ENCODE measurements around the gene WDR7. TPM values are rescaled to one million over a fixed set of nuclear protein-coding genes. Genes with fewer than 3 reads are reported as not detected.

The WDR7 gene
- total RNA-seq, 4 donors from 2014 or later = 19.3 to 51.4 (median 28.8) TPM

DNA sequence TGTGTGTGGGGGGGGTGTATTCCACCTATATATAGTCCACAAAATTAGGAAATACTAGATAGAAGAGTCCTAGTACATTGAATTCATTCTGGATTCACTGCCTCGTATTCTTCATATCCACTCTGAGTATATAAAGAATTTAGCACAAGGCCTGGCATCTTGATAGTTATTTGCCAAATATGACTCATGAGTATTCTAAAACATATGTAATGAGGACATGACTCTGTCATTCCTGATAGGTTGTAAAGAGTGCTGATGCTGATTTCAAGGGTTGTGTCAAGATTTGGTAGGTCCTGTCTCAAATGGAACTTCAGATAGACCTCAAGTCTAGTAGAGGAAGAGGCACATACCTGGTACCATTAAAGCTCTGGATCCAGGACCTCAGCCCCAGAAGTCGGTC is 322.3 kb downstream of the WDR7 start:
- Histone ChIP-seq H3K27ac (no peak overlapping the region), H3K9me3 (no peaks in the 10 kb centered on the region), H3K27me3 (no peaks in the 10 kb centered on the region), H3K4me1 (no peaks in the 10 kb centered on the region), H3K4me3 (no peak overlapping the region), H3K36me3 (peaks cover 0 to 2% of the 10 kb centered on the region in 2 donors)
- ATAC-seq = no peak
- TF ChIP-seq CTCF (IDR thresholded peaks at IDR 0.05) (no peak), POLR2A (IDR thresholded peaks at IDR 0.05) (no peak), POLR2AphosphoS5 (IDR thresholded peaks at IDR 0.05) (no peak), EP300 (IDR thresholded peaks at IDR 0.05) (no peak)
- 90 to 98% methylated on average over 2 of the region's 2 CpGs for WGBS, 2 donors (ENCODE audit: low coverage in 1 of 2)

DNA sequence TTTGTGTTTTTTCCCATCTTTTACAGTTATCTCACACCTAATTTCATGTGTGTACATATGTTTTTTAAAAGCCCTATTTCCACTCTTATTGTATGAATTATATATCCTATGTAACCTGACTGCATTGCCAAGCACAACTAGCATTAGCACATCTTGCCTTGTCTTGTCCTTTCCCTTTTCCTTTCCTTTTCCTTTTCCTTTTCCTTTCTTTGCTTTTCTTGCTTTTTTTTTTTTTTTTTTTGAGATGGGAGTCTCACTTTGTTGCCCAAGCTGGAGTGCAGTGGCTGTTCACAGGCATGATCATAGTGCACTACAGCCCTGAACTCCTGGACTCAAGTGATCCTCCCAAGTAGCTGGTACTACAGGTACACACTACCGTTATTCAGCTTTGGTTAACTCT is 323.0 kb downstream of the WDR7 start:
- no peak overlapping the region for H3K4me3 ChIP-seq
- no peak for TF ChIP-seq EP300 (IDR thresholded peaks at IDR 0.05)
- no peak for TF ChIP-seq CTCF (IDR thresholded peaks at IDR 0.05)
- TF ChIP-seq POLR2AphosphoS5 (IDR thresholded peaks at IDR 0.05) = no peak
- no peak for TF ChIP-seq POLR2A (IDR thresholded peaks at IDR 0.05)
- H3K36me3 ChIP-seq = peaks cover 0 to 2% of the 10 kb centered on the region in 2 donors
- no peaks in the 10 kb centered on the region for H3K27me3 ChIP-seq
- H3K4me1 ChIP-seq = no peaks in the 10 kb centered on the region
- H3K27ac ChIP-seq = no peak overlapping the region
- no peaks in the 10 kb centered on the region for H3K9me3 ChIP-seq
- WGBS, 2 donors (ENCODE audit: low coverage in 1 of 2) = 83% methylated on average over 1 of the region's 1 CpG
- ATAC-seq = no peak

DNA sequence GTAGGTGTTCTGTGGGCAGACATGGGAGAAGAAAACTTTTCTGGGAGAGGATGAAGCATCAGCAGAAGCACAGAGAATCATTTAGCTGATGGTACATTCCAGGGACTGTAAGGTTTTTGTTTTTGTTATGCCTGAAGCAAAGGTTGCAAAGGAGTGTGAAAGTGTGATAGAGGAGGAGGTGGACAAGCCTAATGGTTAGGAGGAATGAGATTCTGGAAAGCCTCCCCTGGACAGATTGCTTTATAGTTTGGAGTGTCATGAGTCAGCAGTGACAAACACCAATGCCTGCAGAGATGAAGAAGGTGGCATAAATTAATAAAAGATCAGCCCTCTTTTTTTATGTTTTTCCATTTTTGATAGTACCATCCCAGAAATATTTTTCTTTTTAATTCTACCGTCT is 324.1 kb downstream of the WDR7 start:
- no peak overlapping the region for H3K4me3 ChIP-seq
- no peaks in the 10 kb centered on the region for H3K9me3 ChIP-seq
- H3K36me3 ChIP-seq = peaks cover 0 to 2% of the 10 kb centered on the region in 2 donors
- no peaks in the 10 kb centered on the region for H3K4me1 ChIP-seq
- no peak for ATAC-seq
- no peaks in the 10 kb centered on the region for H3K27me3 ChIP-seq
- TF ChIP-seq EP300 (IDR thresholded peaks at IDR 0.05) = no peak
- TF ChIP-seq POLR2A (IDR thresholded peaks at IDR 0.05) = no peak
- no peak for TF ChIP-seq CTCF (IDR thresholded peaks at IDR 0.05)
- TF ChIP-seq POLR2AphosphoS5 (IDR thresholded peaks at IDR 0.05) = no peak
- WGBS, 2 donors (ENCODE audit: low coverage in 1 of 2) = 83 to 100% methylated on average over 1 of the region's 1 CpG
- H3K27ac ChIP-seq = no peak overlapping the region

- H3K9me3 ChIP-seq = no peaks in the 10 kb centered on the region
Observed at GRCh38 chr18:56977309-56977708, 326.1 kb downstream of the WDR7 start.

More at GRCh38 chr18:56977309-56977708, 326.1 kb downstream of the WDR7 start:
- Histone ChIP-seq H3K4me3 (no peak overlapping the region), H3K27ac (no peak overlapping the region), H3K4me1 (no peaks in the 10 kb centered on the region), H3K36me3 (peaks cover 0 to 2% of the 10 kb centered on the region in 2 donors), H3K27me3 (no peaks in the 10 kb centered on the region)
- TF ChIP-seq CTCF (IDR thresholded peaks at IDR 0.05) (no peak), POLR2A (IDR thresholded peaks at IDR 0.05) (no peak), POLR2AphosphoS5 (IDR thresholded peaks at IDR 0.05) (no peak)
- ATAC-seq = no peak
- WGBS, 2 donors (ENCODE audit: low coverage in 1 of 2) = 48 to 66% methylated on average over 2 of the region's 3 CpGs

Measured in gastroesophageal sphincter (tissue), 4 donors.